ENCODE measurements around the gene FAM200A.

GRCh38 chr7:99560834-99561736 lies 9.2 kb upstream of the FAM200A start:
- TF ChIP-seq CTCF (IDR thresholded peaks at IDR 0.05 in 8 of 11, conservative IDR thresholded peaks at IDR 0.05 in 3 of 11): no peak
- TF ChIP-seq POLR2A (IDR thresholded peaks at IDR 0.05): no peak
